Forelimb muscle (tissue), 1 donor: ENCODE results near the gene LGI4. TPM values are rescaled to one million over a fixed set of nuclear protein-coding genes. Genes with fewer than 3 reads are reported as not detected.

Experiments used
- DNase-seq: peaks from one replicate; pipeline ENCODE4 v3.0.0-alpha.2; 2013; ENCODE audit warnings: low read depth
- polyA plus RNA-seq: library from polyadenylated mRNA; unstranded; fragments of 120-200 nt; gene quantifications from one replicate; pipeline ENCODE4 v1.2.1, GENCODE V29; 2013; ENCODE audit not compliant: insufficient read length

The LGI4 gene
- polyA plus RNA-seq, 1 donor = 9.0 TPM

- DNase-seq = no peak
These were observed 48.9 kb downstream of the LGI4 start for GRCh38 chr19:35085947-35086346.

- DNase-seq = no peak
These were observed 50.4 kb downstream of the LGI4 start for GRCh38 chr19:35084509-35084762.

DNA sequence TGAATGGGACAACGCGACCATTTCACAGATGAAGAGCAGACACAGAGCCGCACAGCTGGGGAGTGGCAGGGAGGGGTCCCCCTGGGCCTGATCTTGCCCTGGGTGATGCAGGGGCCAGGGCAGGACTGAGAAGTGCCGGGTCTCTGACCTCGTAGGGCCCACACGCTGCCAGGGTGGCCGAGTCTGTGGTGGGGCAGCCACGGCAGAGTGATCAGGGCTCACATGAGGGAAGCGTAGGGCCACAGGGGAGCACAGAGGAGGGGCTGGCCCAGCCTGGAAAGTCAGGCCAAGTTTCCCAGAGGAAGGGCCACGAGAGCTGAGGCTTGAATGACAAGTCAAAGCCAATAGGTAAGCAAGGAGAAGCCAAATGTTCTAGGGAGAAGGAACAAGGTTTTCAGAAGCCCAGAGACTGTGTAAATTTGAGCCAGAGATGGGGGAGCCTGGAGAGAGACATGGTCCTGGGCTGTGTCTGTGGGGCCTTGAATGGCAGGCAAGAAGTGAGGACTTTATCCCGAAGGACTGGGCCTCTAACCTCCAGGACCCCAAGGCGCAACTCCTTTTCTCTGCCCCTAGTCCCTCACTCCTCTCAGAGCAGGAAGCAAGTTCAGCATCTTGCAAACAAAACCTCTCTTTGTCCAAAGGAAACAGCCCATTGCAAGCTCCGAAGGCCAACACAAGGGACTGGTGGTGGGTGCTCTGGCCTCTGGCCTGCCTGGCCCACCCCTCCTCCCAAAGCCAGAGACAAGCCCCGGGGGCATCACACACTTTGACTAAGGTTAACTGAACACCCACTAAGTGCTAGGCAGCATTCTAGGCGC, 51.0 kb downstream of the LGI4 start:
- DNase-seq = no peak

- DNase-seq = no peak
These were observed 53.7 kb downstream of the LGI4 start for GRCh38 chr19:35081201-35081600.

DNA sequence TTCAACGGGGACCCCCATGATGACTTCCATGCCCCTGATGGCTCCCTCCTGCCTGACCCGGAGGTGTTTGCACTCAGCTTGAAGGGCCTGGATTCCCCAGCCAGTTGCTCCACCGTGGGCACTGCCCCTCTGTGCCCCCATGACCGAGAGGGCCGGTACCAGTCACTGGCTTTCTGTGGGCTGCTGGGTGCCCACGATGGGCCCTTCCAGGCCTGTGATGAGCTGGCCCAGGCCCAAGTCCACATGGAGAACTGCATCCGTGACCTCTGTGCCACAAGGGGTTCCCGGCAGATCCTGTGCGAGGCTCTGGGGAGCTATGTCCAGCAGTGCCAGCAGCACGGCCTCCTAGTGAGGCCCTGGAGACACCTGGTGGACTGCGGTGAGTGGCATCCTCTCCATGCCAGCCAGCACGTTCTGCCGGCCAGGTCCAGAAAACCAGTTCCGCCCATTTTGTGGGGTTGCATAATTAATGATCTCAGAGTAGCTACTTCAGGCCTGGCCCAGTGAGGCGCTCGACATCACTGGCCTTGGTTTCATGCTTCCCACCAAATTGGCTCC, 54.2 kb downstream of the LGI4 start:
- no peak for DNase-seq

DNA sequence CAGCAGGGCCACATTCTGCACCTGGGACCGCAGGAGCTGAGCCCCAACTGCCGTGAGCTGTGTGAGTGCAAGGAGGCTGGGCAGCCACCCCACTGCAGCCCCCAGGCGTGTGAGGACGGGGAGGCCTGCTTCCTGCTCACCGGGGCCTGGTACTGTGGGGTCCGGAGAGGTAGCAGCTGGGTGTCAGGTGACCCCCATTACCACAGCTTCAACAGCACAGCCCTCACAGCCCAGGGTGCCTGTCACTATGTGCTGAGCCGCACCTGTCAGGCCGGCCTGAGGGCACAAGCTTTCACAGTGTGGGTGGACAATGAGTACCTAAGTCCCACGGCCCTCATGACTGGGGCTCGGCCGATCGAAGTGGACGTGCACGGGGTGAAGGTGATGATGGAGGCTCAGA, 55.0 kb downstream of the LGI4 start:
- no peak for DNase-seq

DNA sequence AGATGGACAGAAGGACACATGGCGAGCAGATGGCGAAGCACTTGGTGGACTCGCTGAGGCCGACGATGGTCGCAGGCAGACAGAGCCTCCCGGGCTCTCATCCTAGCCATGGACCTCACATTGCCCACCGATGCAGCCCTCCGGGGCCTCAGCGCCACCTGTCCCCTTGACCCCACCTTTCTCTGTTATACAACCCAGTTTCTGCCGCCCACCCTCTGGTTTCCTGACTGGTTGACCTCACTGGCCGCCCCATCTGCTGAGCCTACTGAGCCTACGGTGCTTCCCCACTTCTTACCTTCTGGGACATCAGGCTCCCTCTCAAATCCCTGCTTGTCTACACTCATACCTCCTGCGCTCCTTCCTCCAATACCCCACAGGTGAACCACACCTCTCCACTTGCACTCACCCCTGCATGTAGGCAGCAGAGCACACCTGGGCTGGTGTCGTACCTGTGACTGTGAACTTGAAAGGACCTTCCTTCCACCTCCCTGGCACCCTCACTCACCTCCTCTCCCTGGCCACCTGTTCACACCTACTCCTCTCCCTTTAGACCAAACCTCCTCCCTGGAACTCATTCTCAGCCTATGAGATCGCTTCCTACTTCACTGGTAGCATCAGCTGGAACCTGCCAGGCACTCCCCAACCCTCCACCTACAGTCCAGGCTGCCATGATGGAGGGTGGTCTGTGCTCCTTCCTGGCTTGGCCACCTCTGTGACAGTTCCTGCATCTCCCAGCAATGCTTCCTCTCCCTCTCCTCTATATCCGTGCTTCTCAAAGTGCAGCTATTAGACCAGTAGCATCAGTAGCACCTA, 57.2 kb downstream of the LGI4 start:
- DNase-seq = no peak

DNA sequence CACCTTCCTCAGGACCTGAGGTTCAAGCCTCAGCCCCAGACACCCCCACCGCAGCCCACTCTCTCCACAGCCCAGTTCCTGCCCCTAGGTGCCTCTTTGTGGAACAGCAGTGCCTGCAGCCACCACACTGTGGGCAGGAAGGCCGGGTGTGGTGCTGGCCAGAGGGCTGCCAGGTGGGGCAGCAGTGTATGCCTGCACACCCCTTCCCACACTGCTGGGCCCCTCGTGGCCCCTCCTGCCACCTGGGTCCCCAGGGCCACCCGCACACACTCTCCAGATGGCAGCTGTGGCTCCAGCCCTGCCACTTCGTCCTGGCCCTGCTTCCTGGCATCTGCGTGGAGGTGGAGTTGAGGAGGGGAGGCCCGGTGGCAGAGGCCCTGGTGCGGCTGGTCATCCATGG, 58.2 kb downstream of the LGI4 start:
- no peak for DNase-seq

DNA sequence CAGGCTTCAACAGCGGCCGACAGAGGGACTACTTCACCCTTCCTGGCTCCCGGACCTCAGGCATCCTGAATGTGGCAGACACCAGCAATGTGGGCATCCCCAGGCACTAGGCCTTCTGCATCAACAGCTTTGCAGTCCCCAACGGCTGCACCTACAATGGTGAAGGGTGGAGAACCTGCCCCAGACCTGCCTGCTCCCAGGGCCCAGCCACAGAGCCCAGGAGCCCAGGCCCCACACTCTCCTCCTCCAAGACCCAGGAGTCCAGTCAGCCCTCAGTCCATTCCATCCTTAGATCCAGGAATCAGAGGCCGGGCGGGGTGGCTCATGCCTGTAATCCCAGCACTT, 58.9 kb downstream of the LGI4 start:
- DNase-seq = no peak

GRCh38 chr19:35075202-35076025, 59.4 kb downstream of the LGI4 start:
- no peak for DNase-seq

Other genes starting within 250 kb of the LGI4 start
- 3.6 TPM for gene ZNF30, start 208.2 kb downstream of the LGI4 start, polyA plus RNA-seq
- gene ZNF792, start 170.8 kb downstream of the LGI4 start, polyA plus RNA-seq = 2.0 TPM
- 41.0 TPM for gene GRAMD1A, start 134.7 kb downstream of the LGI4 start, polyA plus RNA-seq
- gene SCN1B, start 104.6 kb downstream of the LGI4 start, polyA plus RNA-seq = 6.3 TPM
- gene HPN, start 93.3 kb downstream of the LGI4 start, polyA plus RNA-seq = 0.23 TPM
- gene FXYD3, start 19.2 kb downstream of the LGI4 start, polyA plus RNA-seq = 0.42 TPM
- 261 TPM for gene FXYD1, start 3.8 kb upstream of the LGI4 start, polyA plus RNA-seq
- 1.0 TPM for gene FXYD7, start 8.2 kb upstream of the LGI4 start, polyA plus RNA-seq
- 16.2 TPM for gene FXYD5, start 19.7 kb upstream of the LGI4 start, polyA plus RNA-seq
- not detected for gene FAM187B, start 93.7 kb upstream of the LGI4 start, polyA plus RNA-seq
- gene LSR, start 113.9 kb upstream of the LGI4 start, polyA plus RNA-seq = 3.7 TPM
- gene USF2, start 133.9 kb upstream of the LGI4 start, polyA plus RNA-seq = 100 TPM
- 0.15 TPM for gene HAMP, start 147.5 kb upstream of the LGI4 start, polyA plus RNA-seq
- gene MAG, start 157.1 kb upstream of the LGI4 start, polyA plus RNA-seq = 0.33 TPM
- gene CD22, start 194.1 kb upstream of the LGI4 start, polyA plus RNA-seq = 0.82 TPM
- not detected for gene FFAR1, start 212.8 kb upstream of the LGI4 start, polyA plus RNA-seq
- gene FFAR3, start 223.4 kb upstream of the LGI4 start, polyA plus RNA-seq = 0.08 TPM
- not detected for gene GPR42, start 236.0 kb upstream of the LGI4 start, polyA plus RNA-seq